B cell (primary cell): ENCODE measurements around the gene KCNA3. TPM values are rescaled to one million over a fixed set of nuclear protein-coding genes. Genes with fewer than 3 reads are reported as not detected.

Source experiments
- ATAC-seq: fragments of 200-7000 bp; cut with Tn5 transposase; one replicate; pipeline ENCODE4 v1.10.0; 2021; ENCODE audit warnings: low read depth, mild to moderate bottlenecking, moderate number of reproducible peaks, moderate library complexity
- CTCF ChIA-PET: fragments of 350-600 bp; sonication (Branson Sonifier 250); formaldehyde crosslinking; loops from one replicate; lab custom pipeline; 2021; ENCODE audit warnings: antibody characterized with exemption, inconsistent platforms; lab: Charles Lee
- POLR2A ChIA-PET: fragments of 350-600 bp; sonication (Branson Sonifier 250); formaldehyde crosslinking; loops from one replicate; lab custom pipeline; 2021; ENCODE audit warnings: antibody characterized with exemption; lab: Charles Lee
- DNase-seq: peaks from one replicate; pipeline ENCODE4 v3.0.0; 2013
- H2AFZ ChIP-seq: 2 replicates; pipeline ENCODE4 v1.6.1; 2012; ENCODE audit warnings: mild to moderate bottlenecking, low read depth, low read length; ENCODE audit not compliant: insufficient read depth, poor library complexity, severe bottlenecking
- H3K27ac ChIP-seq, 2 donors: 1 replicate in 1 of 2; 2 replicates in 1 of 2; pipeline ENCODE4 v1.5.1; 2012 to 2013; ENCODE audit warnings: low read length in 2 of 2, mild to moderate bottlenecking in 2 of 2, moderate library complexity in 1 of 2
- H3K27me3 ChIP-seq, 4 experiments: fragments of 200-600 bp in 1 of 4; sonication (generic) in 1 of 4; replicated peaks in 1 of 4; 1 replicate in 2 of 4; 2 replicates in 2 of 4; pipeline versions ENCODE4 v1.6.1 to v1.7.0; 2013 to 2016; ENCODE audit warnings: low read length in 3 of 4, mild to moderate bottlenecking in 2 of 4, mixed read lengths in 1 of 4, moderate library complexity in 1 of 4; ENCODE audit not compliant: insufficient read depth in 4 of 4, control insufficient read depth in 3 of 4; ENCODE audit errors: control extremely low read depth in 1 of 4
- H3K36me3 ChIP-seq, 2 experiments: replicated peaks in 1 of 2; 1 replicate in 1 of 2; 2 replicates in 1 of 2; pipeline versions ENCODE4 v1.6.1 to v1.7.1; 2013; ENCODE audit warnings: low read length in 1 of 2; ENCODE audit not compliant: insufficient read depth in 2 of 2, control insufficient read depth in 1 of 2; ENCODE audit errors: control extremely low read depth in 1 of 2, extremely low read depth in 1 of 2
- H3K4me1 ChIP-seq, 2 donors: fragments of 200-600 bp in 1 of 2; sonication (generic) in 1 of 2; 1 replicate in 1 of 2; 2 replicates in 1 of 2; pipeline versions ENCODE4 v1.5.1 to v1.6.1; 2013 to 2017; ENCODE audit warnings: low read length in 2 of 2; ENCODE audit not compliant: control insufficient read depth in 2 of 2, insufficient read depth in 2 of 2
- H3K4me2 ChIP-seq: replicated peaks from 2 replicates; pipeline ENCODE3; 2012; ENCODE audit warnings: mild to moderate bottlenecking, low read depth, low read length; ENCODE audit not compliant: poor library complexity, severe bottlenecking
- H3K4me3 ChIP-seq, 5 experiments: fragments of 200-600 bp in 1 of 5; sonication (generic) in 1 of 5; 1 replicate in 3 of 5; 2 replicates in 2 of 5; pipeline versions ENCODE4 v1.5.1 to v1.7.0; 2011 to 2016; ENCODE audit warnings: low read length in 4 of 5, mild to moderate bottlenecking in 4 of 5, low read depth in 2 of 5, control low read depth in 1 of 5, moderate library complexity in 1 of 5; ENCODE audit not compliant: insufficient read depth in 1 of 5; ENCODE audit errors: control extremely low read depth in 1 of 5, extremely low read depth in 1 of 5
- H3K79me2 ChIP-seq: fragments of 200-600 bp; sonication (generic); one replicate; pipeline ENCODE4 v1.6.0; 2016; ENCODE audit warnings: low read length; ENCODE audit not compliant: control insufficient read depth, insufficient read depth
- H3K9ac ChIP-seq: fragments of 200-600 bp; sonication (generic); 2 replicates; pipeline ENCODE4 v1.6.1; 2017; ENCODE audit warnings: mild to moderate bottlenecking, low read length, moderate library complexity
- H3K9me3 ChIP-seq, 3 donors: one replicate each; pipeline versions ENCODE4 v1.6.1 to v1.7.1; 2013; ENCODE audit warnings: low read length in 2 of 3; ENCODE audit not compliant: control insufficient read depth in 2 of 3, insufficient read depth in 1 of 3; ENCODE audit errors: control extremely low read depth in 1 of 3
- H4K20me1 ChIP-seq: 2 replicates; pipeline ENCODE4 v1.6.0; 2012; ENCODE audit warnings: mild to moderate bottlenecking, low read length; ENCODE audit not compliant: insufficient read depth, control insufficient read depth, poor library complexity, severe bottlenecking
- H3K27ac Mint-ChIP-seq: one replicate; pipeline ENCODE4 v1.8.0; 2021; ENCODE audit warnings: mixed read lengths
- H3K27me3 Mint-ChIP-seq: one replicate; pipeline ENCODE4 v1.8.0; 2021; ENCODE audit warnings: mixed read lengths
- H3K4me1 Mint-ChIP-seq: one replicate; pipeline ENCODE4 v1.8.0; 2021; ENCODE audit warnings: mixed read lengths
- H3K4me3 Mint-ChIP-seq: one replicate; pipeline ENCODE4 v1.8.0; 2021; ENCODE audit warnings: mixed read lengths
- H3K9me3 Mint-ChIP-seq: one replicate; pipeline ENCODE4 v1.8.0; 2022; ENCODE audit warnings: mixed read lengths; ENCODE audit not compliant: insufficient read depth
- EZH2 ChIP-seq: IDR thresholded peaks from 2 replicates; pipeline ENCODE4 v1.6.1; 2012; ENCODE audit warnings: borderline replicate concordance, low read depth, mild to moderate bottlenecking, moderate library complexity, low read length; ENCODE audit not compliant: insufficient read depth, poor library complexity, severe bottlenecking
- WGBS: methylation state at CpG from one replicate; pipeline ENCODE4 v1.1.5; 2013; ENCODE audit warnings: missing lambda C conversion rate; ENCODE audit not compliant: insufficient coverage; 5-methylcytosine and 5-hydroxymethylcytosine counted together
- intact Hi-C: fragments of 100-400 bp; cut with micrococcal nuclease; formaldehyde crosslinking; loops from one replicate; pipeline ENCODE4 v1.10.0; 2022
- polyA plus RNA-seq: library from polyadenylated mRNA; depleted of rRNA; stranded (reverse); fragments of >200 nt; gene quantifications from 2 replicates; pipeline ENCODE4 v1.2.3, GENCODE V29; 2012
- total RNA-seq, 2 donors: library from RNA; stranded (reverse); fragments of 120-200 nt in 1 of 2; gene quantifications; 1 replicate in 1 of 2; 2 replicates in 1 of 2; pipeline versions ENCODE4 v1.2.3 to v1.2.4, GENCODE V29; 2013 to 2022
- TF ChIP-seq, protein P1 (sequence below): fragments of 200-600 bp; IDR thresholded peaks from one replicate; pipeline ENCODE4 v1.8.0; 2022; ENCODE audit warnings: antibody characterized with exemption, mild to moderate bottlenecking

Gene KCNA3
- total and polyA plus RNA-seq, 2 donors (not counting 1 experiment from before 2014, with no cell fraction given) = 17.5 to 60.0 TPM

DNA sequence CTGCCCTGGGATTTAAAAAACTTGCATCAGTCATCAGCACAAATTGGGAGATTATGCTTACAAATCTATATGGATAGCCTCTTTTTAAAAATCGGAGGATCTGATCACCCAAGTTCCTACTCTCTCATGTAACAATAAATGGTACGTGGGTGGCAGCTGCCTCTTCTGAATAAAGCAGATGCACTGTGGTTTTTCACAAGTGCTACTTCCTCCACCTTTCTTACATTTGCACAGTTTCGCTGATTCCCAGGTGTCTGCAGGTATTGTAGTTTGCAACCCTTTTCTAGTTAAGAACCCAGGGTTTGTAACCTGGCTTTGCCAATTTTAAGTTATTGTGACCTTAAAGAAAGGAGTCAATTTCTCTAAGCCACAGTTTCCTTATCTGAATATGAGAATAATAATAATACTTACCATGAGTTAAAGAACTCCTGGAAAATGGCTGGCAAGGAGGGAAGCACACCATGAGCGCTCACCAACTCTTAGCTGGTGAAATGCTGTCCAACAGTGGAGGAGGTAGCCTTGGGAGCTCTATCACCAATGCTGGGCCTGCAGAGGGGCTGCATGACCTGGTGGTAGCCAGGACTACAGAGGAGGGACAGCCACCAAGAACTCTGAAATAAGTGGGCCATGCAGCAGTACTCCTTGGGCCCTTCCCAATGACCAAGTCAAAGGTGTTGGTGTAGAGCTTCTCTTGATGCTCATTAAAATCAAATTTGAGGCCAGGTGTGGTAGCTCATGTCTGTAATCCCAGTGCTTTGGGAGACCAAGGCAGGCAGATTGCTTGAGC is 38.4 kb downstream of the KCNA3 start:
- Mint-ChIP-seq H3K27ac (peak overlapping the region; percentile 75), H3K9me3 (no peaks in the 10 kb centered on the region), H3K27me3 (no peaks in the 10 kb centered on the region), H3K4me3 (peak overlapping the region; percentile 40), H3K4me1 (peaks cover 46% of the 10 kb centered on the region)
- peaks cover 53 to 56% of the 10 kb centered on the region in 2 donors for H3K4me1 ChIP-seq
- peak overlapping the region; percentile 43 for H3K4me2 ChIP-seq
- WGBS = 93% methylated on average over 1 of the region's 4 CpGs
- intact Hi-C loops = no loop called here
- H3K9ac ChIP-seq = peak overlapping the region; percentile 0
- no peaks in the 10 kb centered on the region for H3K9me3 ChIP-seq
- H3K27me3 ChIP-seq = no peaks in the 10 kb centered on the region
- H4K20me1 ChIP-seq = no peaks in the 10 kb centered on the region
- no peaks in the 10 kb centered on the region for H3K36me3 ChIP-seq
- no peaks in the 10 kb centered on the region for H3K79me2 ChIP-seq
- peak; percentile 47 for DNase-seq
- no peak overlapping the region for H2AFZ ChIP-seq
- peak overlapping the region; percentile 14 to 47 for H3K27ac ChIP-seq
- H3K4me3 ChIP-seq = no peak overlapping the region
- ChIA-PET POLR2A (no interaction called here), CTCF (interaction anchor here (0.8 to 11.9 kb wide), 6 partner anchors 12 to 223 kb away, joined by 3 to 155 read pairs (median 16); no protein-coding TSS in a partner anchor)
- no peak for ATAC-seq
- TF ChIP-seq EZH2 = no peak
- TF ChIP-seq, protein P1, sequence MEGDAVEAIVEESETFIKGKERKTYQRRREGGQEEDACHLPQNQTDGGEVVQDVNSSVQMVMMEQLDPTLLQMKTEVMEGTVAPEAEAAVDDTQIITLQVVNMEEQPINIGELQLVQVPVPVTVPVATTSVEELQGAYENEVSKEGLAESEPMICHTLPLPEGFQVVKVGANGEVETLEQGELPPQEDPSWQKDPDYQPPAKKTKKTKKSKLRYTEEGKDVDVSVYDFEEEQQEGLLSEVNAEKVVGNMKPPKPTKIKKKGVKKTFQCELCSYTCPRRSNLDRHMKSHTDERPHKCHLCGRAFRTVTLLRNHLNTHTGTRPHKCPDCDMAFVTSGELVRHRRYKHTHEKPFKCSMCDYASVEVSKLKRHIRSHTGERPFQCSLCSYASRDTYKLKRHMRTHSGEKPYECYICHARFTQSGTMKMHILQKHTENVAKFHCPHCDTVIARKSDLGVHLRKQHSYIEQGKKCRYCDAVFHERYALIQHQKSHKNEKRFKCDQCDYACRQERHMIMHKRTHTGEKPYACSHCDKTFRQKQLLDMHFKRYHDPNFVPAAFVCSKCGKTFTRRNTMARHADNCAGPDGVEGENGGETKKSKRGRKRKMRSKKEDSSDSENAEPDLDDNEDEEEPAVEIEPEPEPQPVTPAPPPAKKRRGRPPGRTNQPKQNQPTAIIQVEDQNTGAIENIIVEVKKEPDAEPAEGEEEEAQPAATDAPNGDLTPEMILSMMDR = no peak

DNA sequence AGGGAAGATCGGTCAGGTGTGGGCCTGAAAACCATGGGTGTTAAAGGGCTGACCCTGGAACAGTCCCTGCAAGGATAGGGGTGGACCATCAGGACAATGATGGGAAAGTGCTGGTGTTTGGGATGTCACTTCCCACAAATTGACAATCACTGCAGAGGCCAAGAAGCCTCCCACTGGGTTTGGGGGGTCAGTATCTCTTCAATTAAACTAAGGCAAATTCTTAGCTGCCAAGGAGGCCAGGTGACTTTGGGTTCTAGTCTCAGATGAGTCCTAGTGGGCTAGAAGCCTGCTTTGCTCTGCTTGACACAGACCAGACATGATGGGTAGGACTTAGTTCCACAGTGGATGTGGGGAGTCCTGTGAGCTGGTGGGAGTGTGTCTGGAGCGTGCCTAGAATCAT is 39.3 kb downstream of the KCNA3 start:
- Mint-ChIP-seq H3K9me3 (no peaks in the 10 kb centered on the region), H3K27ac (peak overlapping the region; percentile 81), H3K27me3 (no peaks in the 10 kb centered on the region), H3K4me3 (peak overlapping the region; percentile 40), H3K4me1 (peaks cover 44% of the 10 kb centered on the region)
- ChIA-PET CTCF (interaction anchor here (0.7 to 11.9 kb wide), 11 partner anchors 13 to 1157 kb away, joined by 3 to 155 read pairs (median 5); no protein-coding TSS in a partner anchor), POLR2A (no interaction called here)
- H3K79me2 ChIP-seq = no peaks in the 10 kb centered on the region
- H3K27me3 ChIP-seq = no peaks in the 10 kb centered on the region
- peak overlapping the region in 1 of 2 donors; percentile 47 for H3K27ac ChIP-seq
- H2AFZ ChIP-seq = no peak overlapping the region
- H3K4me3 ChIP-seq = no peak overlapping the region
- H3K9me3 ChIP-seq = no peaks in the 10 kb centered on the region
- H3K36me3 ChIP-seq = no peaks in the 10 kb centered on the region
- intact Hi-C loops = no loop called here
- H3K4me2 ChIP-seq = peak overlapping the region; percentile 43
- H3K4me1 ChIP-seq = peaks cover 62 to 64% of the 10 kb centered on the region in 2 donors
- DNase-seq (no peak), ATAC-seq (no peak)
- WGBS = 94% methylated on average over 2 of the region's 2 CpGs
- no peaks in the 10 kb centered on the region for H4K20me1 ChIP-seq
- H3K9ac ChIP-seq = no peak overlapping the region
- no peak for TF ChIP-seq EZH2
- TF ChIP-seq, protein P1 = no peak
